Transverse colon (tissue), 4 donors: ENCODE data around the gene DHRS7.

Experiments used
- CTCF ChIP-seq, 5 experiments: fragments of 200-600 bp in 3 of 5; fragments of 450-650 bp in 2 of 5; sonication (generic) in 3 of 5; IDR thresholded peaks; 1 replicate in 2 of 5; 2 replicates in 3 of 5; pipeline ENCODE4 v1.5.1; 2016 to 2017; ENCODE audit warnings: antibody characterized with exemption in 5 of 5, inconsistent platforms in 3 of 5, mild to moderate bottlenecking in 2 of 5, moderate library complexity in 1 of 5
- POLR2AphosphoS5 ChIP-seq, 3 donors: sonication (generic); formaldehyde crosslinking; IDR thresholded peaks; one replicate each; pipeline ENCODE4 v1.6.1; 2016; ENCODE audit warnings: antibody characterized with exemption in 3 of 3

DNA sequence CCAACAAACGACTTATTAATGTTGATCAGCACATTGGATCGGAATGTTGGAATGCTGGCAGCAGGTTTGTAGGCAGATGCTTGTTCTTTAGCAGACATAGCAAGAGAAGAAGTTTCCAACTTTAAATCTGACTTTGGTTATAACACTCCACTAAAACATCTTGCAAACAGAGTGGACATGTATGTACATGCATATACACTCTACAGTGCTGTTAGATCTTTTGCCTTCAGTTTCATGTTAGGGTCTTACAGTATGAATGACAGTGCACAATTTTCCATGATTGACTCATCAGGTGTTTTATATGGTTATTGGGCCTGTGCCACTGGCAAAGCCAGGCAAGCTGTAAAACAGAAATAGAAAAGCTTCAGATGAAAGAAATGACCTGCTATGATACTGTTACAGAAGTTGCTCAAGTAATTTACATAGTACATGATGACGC is 14.3 kb upstream of the DHRS7 start:
- TF ChIP-seq CTCF (IDR thresholded peaks at IDR 0.05): no peak
- no peak for TF ChIP-seq POLR2AphosphoS5 (IDR thresholded peaks at IDR 0.05)
